ENCODE measurements around the gene HTR4. TPM values are rescaled to one million over a fixed set of nuclear protein-coding genes. Genes with fewer than 3 reads are reported as not detected.
"Not testable (repeated sequence)": the region's sequence is repeated elsewhere in the genome, so short reads cannot be mapped to it uniquely, and the experiment has no call there.

The HTR4 gene
- total RNA-seq, 2 donors from 2014 or later, result not detected

- H3K27me3 ChIP-seq, result no peaks in the 10 kb centered on the region
- no peak for TF ChIP-seq POLR2A (IDR thresholded peaks at IDR 0.05)
- TF ChIP-seq, protein P1, sequence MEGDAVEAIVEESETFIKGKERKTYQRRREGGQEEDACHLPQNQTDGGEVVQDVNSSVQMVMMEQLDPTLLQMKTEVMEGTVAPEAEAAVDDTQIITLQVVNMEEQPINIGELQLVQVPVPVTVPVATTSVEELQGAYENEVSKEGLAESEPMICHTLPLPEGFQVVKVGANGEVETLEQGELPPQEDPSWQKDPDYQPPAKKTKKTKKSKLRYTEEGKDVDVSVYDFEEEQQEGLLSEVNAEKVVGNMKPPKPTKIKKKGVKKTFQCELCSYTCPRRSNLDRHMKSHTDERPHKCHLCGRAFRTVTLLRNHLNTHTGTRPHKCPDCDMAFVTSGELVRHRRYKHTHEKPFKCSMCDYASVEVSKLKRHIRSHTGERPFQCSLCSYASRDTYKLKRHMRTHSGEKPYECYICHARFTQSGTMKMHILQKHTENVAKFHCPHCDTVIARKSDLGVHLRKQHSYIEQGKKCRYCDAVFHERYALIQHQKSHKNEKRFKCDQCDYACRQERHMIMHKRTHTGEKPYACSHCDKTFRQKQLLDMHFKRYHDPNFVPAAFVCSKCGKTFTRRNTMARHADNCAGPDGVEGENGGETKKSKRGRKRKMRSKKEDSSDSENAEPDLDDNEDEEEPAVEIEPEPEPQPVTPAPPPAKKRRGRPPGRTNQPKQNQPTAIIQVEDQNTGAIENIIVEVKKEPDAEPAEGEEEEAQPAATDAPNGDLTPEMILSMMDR (IDR thresholded peaks at IDR 0.05), result no peak
- H3K4me3 ChIP-seq, result no peak overlapping the region
- no peaks in the 10 kb centered on the region for H3K4me1 ChIP-seq
- intact Hi-C loops (cut with DNase I), result no loop called here
- no peaks in the 10 kb centered on the region for H3K36me3 ChIP-seq (replicated peaks in 1 of 2; ENCODE audit: insufficient read depth in 1 of 2, low read depth in 2 of 2)
- WGBS, 2 donors, result 55 to 62% methylated on average over 4 of the region's 4 CpGs
- no peak overlapping the region for H3K27ac ChIP-seq
- DNase-seq, result peak in 3 of 4 donors; percentile 16 to 52 (median 48)
- ATAC-seq, result peak; percentile 37
- H3K9me3 ChIP-seq, result no peaks in the 10 kb centered on the region
These were observed 184.8 kb downstream of the HTR4 start for GRCh38 chr5:148469501-148469935.

- H3K4me1 ChIP-seq; H3K36me3 ChIP-seq (replicated peaks in 1 of 2; ENCODE audit: insufficient read depth in 1 of 2, low read depth in 2 of 2); DNase-seq; H3K9me3 ChIP-seq; H3K27me3 ChIP-seq; H3K27ac ChIP-seq; H3K4me3 ChIP-seq; ATAC-seq; intact Hi-C loops (cut with DNase I): not testable (repeated sequence)
- 87 to 89% methylated on average over 5 of the region's 5 CpGs for WGBS, 2 donors
These were observed 185.6 kb downstream of the HTR4 start for GRCh38 chr5:148468746-148469145.

GRCh38 chr5:148467958-148468357, 186.4 kb downstream of the HTR4 start:
- Histone ChIP-seq H3K4me1 (no peaks in the 10 kb centered on the region), H3K27me3 (no peaks in the 10 kb centered on the region), H3K27ac (no peak overlapping the region), H3K4me3 (no peak overlapping the region), H3K36me3 (replicated peaks in 1 of 2; ENCODE audit: insufficient read depth in 1 of 2, low read depth in 2 of 2) (no peaks in the 10 kb centered on the region), H3K9me3 (no peaks in the 10 kb centered on the region)
- no peak for TF ChIP-seq POLR2A (IDR thresholded peaks at IDR 0.05)
- TF ChIP-seq, protein P1 (IDR thresholded peaks at IDR 0.05), result no peak
- intact Hi-C loops (cut with DNase I), result no loop called here
- peak; percentile 55 for ATAC-seq
- 33 to 42% methylated on average over 1 of the region's 1 CpG for WGBS, 2 donors
- DNase-seq, result peak; percentile 24 to 74 (median 58)

- DNase-seq, result no peak
- no peaks in the 10 kb centered on the region for H3K9me3 ChIP-seq
- no peak for ATAC-seq
- H3K27ac ChIP-seq, result no peak overlapping the region
- H3K36me3 ChIP-seq (replicated peaks in 1 of 2; ENCODE audit: insufficient read depth in 1 of 2, low read depth in 2 of 2), result no peaks in the 10 kb centered on the region
- H3K27me3 ChIP-seq, result no peaks in the 10 kb centered on the region
- no peak overlapping the region for H3K4me3 ChIP-seq
- no peak for TF ChIP-seq POLR2A (IDR thresholded peaks at IDR 0.05)
- TF ChIP-seq, protein P1 (IDR thresholded peaks at IDR 0.05), result no peak
- 57 to 75% methylated on average over 4 of the region's 4 CpGs for WGBS, 2 donors
- no peaks in the 10 kb centered on the region for H3K4me1 ChIP-seq
- intact Hi-C loops (cut with DNase I), result no loop called here
These were observed 188.1 kb downstream of the HTR4 start for GRCh38 chr5:148466236-148466580.

DNA sequence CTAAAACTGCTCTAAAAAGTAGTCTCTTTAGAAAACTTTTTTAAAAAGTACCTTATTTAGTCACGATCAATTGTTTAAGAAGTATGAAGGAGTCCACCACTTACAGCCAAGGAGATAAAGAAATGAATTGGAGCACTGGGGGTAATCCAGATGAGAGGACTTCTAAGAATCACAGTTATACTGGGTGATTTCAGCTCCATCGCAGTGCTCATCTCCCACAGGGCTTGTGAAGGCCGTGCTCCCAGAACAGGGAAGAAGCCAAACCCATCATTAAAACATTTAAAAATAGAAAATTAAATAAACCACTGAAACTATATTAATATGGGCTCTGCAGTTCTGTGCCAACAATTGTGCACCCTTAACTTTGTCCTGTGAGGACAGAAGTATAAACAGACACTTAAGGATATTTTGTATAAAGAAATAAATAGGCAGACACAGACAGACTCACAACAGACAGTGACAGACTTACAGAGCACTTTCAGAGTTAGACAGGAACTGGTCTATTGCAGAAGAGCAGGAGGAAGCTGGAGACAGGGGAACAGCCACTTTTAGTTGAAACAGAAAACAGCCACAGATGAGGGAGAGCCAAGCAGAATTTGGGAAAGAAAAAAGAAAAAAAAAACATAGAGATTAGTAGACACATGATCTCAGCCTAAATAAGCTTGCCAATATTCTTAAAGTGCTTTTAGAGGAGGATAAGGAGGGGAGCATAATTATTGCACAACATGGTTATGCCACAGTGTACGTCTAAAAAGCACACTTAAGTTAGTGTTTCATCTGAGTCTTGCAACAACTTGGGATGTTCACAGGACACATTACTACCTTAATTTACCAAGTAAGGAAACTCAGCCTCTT, 188.7 kb downstream of the HTR4 start:
- H3K27ac ChIP-seq, result no peak overlapping the region
- intact Hi-C loops (cut with DNase I), result no loop called here
- ATAC-seq, result no peak
- H3K4me3 ChIP-seq, result no peak overlapping the region
- H3K36me3 ChIP-seq (replicated peaks in 1 of 2; ENCODE audit: insufficient read depth in 1 of 2, low read depth in 2 of 2), result no peaks in the 10 kb centered on the region
- H3K27me3 ChIP-seq, result no peaks in the 10 kb centered on the region
- no peaks in the 10 kb centered on the region for H3K4me1 ChIP-seq
- WGBS, 2 donors, result 60 to 69% methylated on average over 4 of the region's 4 CpGs
- no peaks in the 10 kb centered on the region for H3K9me3 ChIP-seq
- DNase-seq, result no peak
- no peak for TF ChIP-seq POLR2A (IDR thresholded peaks at IDR 0.05)
- TF ChIP-seq, protein P1 (IDR thresholded peaks at IDR 0.05), result no peak

All from body of pancreas (tissue), 4 donors.